KMS-11 (cell line): Measurements from ENCODE around the gene GANAB.
A peak's percentile ranks its signal among the peaks of the same experiment; 100 is the strongest.

Experiments used
- H2AFZ ChIP-seq: fragments of 200-600 bp; sonication (generic); 2 replicates; pipeline ENCODE4 v1.6.1; 2016; ENCODE audit warnings: antibody characterized with exemption, mixed run types, low read depth
- H3K27ac ChIP-seq: fragments of 200-600 bp; sonication (generic); 2 replicates; pipeline ENCODE4 v1.6.1; 2016; ENCODE audit warnings: mild to moderate bottlenecking, mixed run types
- H3K27me3 ChIP-seq: fragments of 200-600 bp; sonication (generic); 2 replicates; pipeline ENCODE4 v1.6.1; 2017; ENCODE audit warnings: mild to moderate bottlenecking, low read depth, mixed run types, moderate library complexity; ENCODE audit not compliant: insufficient read depth
- H3K36me3 ChIP-seq: fragments of 200-600 bp; sonication (generic); 2 replicates; pipeline ENCODE4 v1.6.1; 2017; ENCODE audit warnings: mild to moderate bottlenecking, mixed run types; ENCODE audit not compliant: insufficient read depth
- H3K4me1 ChIP-seq: fragments of 200-600 bp; sonication (generic); 2 replicates; pipeline ENCODE4 v1.6.1; 2016; ENCODE audit warnings: mild to moderate bottlenecking, low read depth, mixed run types; ENCODE audit not compliant: poor library complexity, severe bottlenecking
- H3K4me2 ChIP-seq: fragments of 200-600 bp; sonication (generic); 2 replicates; pipeline ENCODE4 v1.7.0; 2016; ENCODE audit warnings: mild to moderate bottlenecking, mixed run types
- H3K4me3 ChIP-seq: fragments of 200-600 bp; sonication (generic); IDR thresholded peaks from 2 replicates; pipeline ENCODE4 v1.6.1; 2017; ENCODE audit warnings: low read depth, low read length, mixed read lengths; ENCODE audit not compliant: insufficient read depth
- H3K79me2 ChIP-seq: fragments of 200-600 bp; sonication (generic); 2 replicates; pipeline ENCODE4 v1.6.1; 2016; ENCODE audit warnings: low read depth, mixed run types; ENCODE audit not compliant: insufficient read depth
- H3K9ac ChIP-seq: fragments of 200-600 bp; sonication (generic); 2 replicates; pipeline ENCODE4 v1.6.1; 2016; ENCODE audit warnings: mild to moderate bottlenecking, mixed run types
- H4K20me1 ChIP-seq: fragments of 200-600 bp; sonication (generic); 2 replicates; pipeline ENCODE4 v1.6.1; 2016; ENCODE audit warnings: mild to moderate bottlenecking, mixed run types; ENCODE audit not compliant: insufficient read depth
- CTCF ChIP-seq: fragments of 200-600 bp; sonication (generic); conservative IDR thresholded peaks from 2 replicates; pipeline ENCODE4 v1.6.1; 2017; ENCODE audit warnings: low read depth, mild to moderate bottlenecking, antibody characterized with exemption, low read length, moderate library complexity, mixed read lengths

Gene GANAB

GRCh38 chr11:62603072-62603408, 43.4 kb downstream of the GANAB start:
- Histone ChIP-seq H3K36me3 (no peaks in the 10 kb centered on the region), H3K4me1 (peaks cover 30% of the 10 kb centered on the region), H3K4me2 (no peak overlapping the region), H3K79me2 (peaks cover 35% of the 10 kb centered on the region), H3K4me3 (no peak overlapping the region), H3K9ac (no peak overlapping the region), H3K27me3 (no peaks in the 10 kb centered on the region), H2AFZ (no peak overlapping the region), H3K27ac (no peak overlapping the region), H4K20me1 (no peaks in the 10 kb centered on the region)
- no peak for TF ChIP-seq CTCF

- no peak overlapping the region; the same call in 1 of the 2 replicates for H3K9ac ChIP-seq
- 0 out of 2 replicates have a peak overlapping the region, but pooled peaks have one; percentile 88 for H3K27ac ChIP-seq
- TF ChIP-seq CTCF: no peak
- no peak overlapping the region for H2AFZ ChIP-seq
- peak overlapping the region; percentile 28; the same call in 1 of the 2 replicates for H3K4me2 ChIP-seq
- H4K20me1 ChIP-seq: no peaks in the 10 kb centered on the region
- peaks cover 41% of the 10 kb centered on the region for H3K79me2 ChIP-seq
- no peak overlapping the region for H3K4me3 ChIP-seq
- peaks cover 25% of the 10 kb centered on the region for H3K4me1 ChIP-seq
- H3K36me3 ChIP-seq: no peaks in the 10 kb centered on the region
- H3K27me3 ChIP-seq: no peaks in the 10 kb centered on the region
These were observed 44.0 kb downstream of the GANAB start for GRCh38 chr11:62602141-62603071.

GRCh38 chr11:62601372-62602140, 44.9 kb downstream of the GANAB start, which contains the start of gene MTA2:
MTA2 (minus strand) TSS chr11:62601865; CDS start chr11:62601450, 415 bp downstream.
- peak within 1 kb of the TSS; percentile 88 for H3K27ac ChIP-seq
- no peak for TF ChIP-seq CTCF
- H3K79me2 ChIP-seq: peaks cover 44% of the 10 kb centered on the region
- H4K20me1 ChIP-seq: no peaks in the 10 kb centered on the region
- H3K9ac ChIP-seq: peak within 1 kb of the TSS; percentile 96
- no peaks in the 10 kb centered on the region for H3K36me3 ChIP-seq
- H3K4me3 ChIP-seq: no peak within 1 kb of the TSS
- H3K27me3 ChIP-seq: no peaks in the 10 kb centered on the region
- peak within 1 kb of the TSS; percentile 58 for H2AFZ ChIP-seq
- peaks cover 25% of the 10 kb centered on the region for H3K4me1 ChIP-seq
- H3K4me2 ChIP-seq: peak within 1 kb of the TSS; percentile 92

- H4K20me1 ChIP-seq: no peaks in the 10 kb centered on the region
- no peak for TF ChIP-seq CTCF
- peaks cover 25% of the 10 kb centered on the region for H3K4me1 ChIP-seq
- H3K9ac ChIP-seq: peak overlapping the region; percentile 96
- H3K4me2 ChIP-seq: peak overlapping the region; percentile 92
- H3K79me2 ChIP-seq: peaks cover 44% of the 10 kb centered on the region
- H3K27ac ChIP-seq: peak overlapping the region; percentile 88
- peak overlapping the region; percentile 58 for H2AFZ ChIP-seq
- H3K27me3 ChIP-seq: no peaks in the 10 kb centered on the region
- 0 out of 2 replicates have a peak, but pooled peaks cover 1% of the 10 kb centered on the region for H3K36me3 ChIP-seq
- no peak overlapping the region for H3K4me3 ChIP-seq
These were observed 45.4 kb downstream of the GANAB start for GRCh38 chr11:62601122-62601371.
